Urinary bladder (tissue), 4 donors: ENCODE measurements around the gene MAMLD1. TPM values are rescaled to one million over a fixed set of nuclear protein-coding genes. Genes with fewer than 3 reads are reported as not detected.

ENCODE experiments used
- DNase-seq: peaks from one replicate; pipeline ENCODE4 v3.0.0-alpha.2; 2015; ENCODE audit errors: extremely low spot score
- H3K27ac ChIP-seq: one replicate; pipeline ENCODE4 v1.5.1; 2013; ENCODE audit warnings: low read depth, mild to moderate bottlenecking, moderate library complexity
- H3K36me3 ChIP-seq: one replicate; pipeline ENCODE4 v1.6.1; 2013; ENCODE audit warnings: mild to moderate bottlenecking, moderate library complexity; ENCODE audit not compliant: insufficient read depth
- H3K4me1 ChIP-seq: one replicate; pipeline ENCODE4 v1.6.1; 2013; ENCODE audit warnings: mild to moderate bottlenecking, moderate library complexity; ENCODE audit not compliant: insufficient read depth
- H3K4me3 ChIP-seq: one replicate; pipeline ENCODE4 v1.5.1; 2013; ENCODE audit warnings: low read depth, low read length
- WGBS: extraction: QIAGEN DNeasy Blood & Tissue Kit; methylation state at CpG from one replicate; pipeline ENCODE4 v1.1.7; 2013; 5-methylcytosine and 5-hydroxymethylcytosine counted together
- polyA plus RNA-seq: library from polyadenylated mRNA; stranded (reverse); fragments of 200-250 nt; gene quantifications from one replicate; pipeline ENCODE4 v1.2.3, GENCODE V29; 2013
- total RNA-seq: library from RNA; depleted of rRNA; stranded (reverse); fragments of >200 nt; gene quantifications from one replicate; pipeline ENCODE4 v1.2.3, GENCODE V29; 2014
- donor health status: healthy with polysubstance abuse.
- donor health status: healthy.

Gene MAMLD1
- total and polyA plus RNA-seq, 2 donors, result 2.5 to 2.9 TPM

DNA sequence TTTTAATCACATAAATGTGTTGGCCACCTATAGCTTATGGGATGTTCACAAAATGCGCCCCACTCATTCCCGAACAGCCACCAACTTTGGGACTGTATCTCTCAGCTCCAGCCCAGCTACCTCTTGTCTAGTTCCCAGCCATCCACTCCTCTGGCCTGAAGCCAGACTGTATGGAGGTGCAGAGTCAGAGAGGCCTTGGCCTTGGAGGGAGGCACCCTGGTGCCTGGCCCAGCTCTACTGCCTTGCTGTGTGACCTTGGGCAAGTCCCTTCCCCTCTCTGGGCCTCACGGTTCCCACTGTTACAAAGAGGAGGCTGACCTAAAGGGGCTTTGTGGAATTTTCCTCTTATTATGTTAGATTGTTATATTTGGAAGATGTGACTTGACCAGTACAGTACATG is 13.9 kb downstream of the MAMLD1 start:
- no peak overlapping the region for H3K4me3 ChIP-seq
- DNase-seq, result no peak
- H3K36me3 ChIP-seq, result no peaks in the 10 kb centered on the region
- H3K4me1 ChIP-seq, result no peaks in the 10 kb centered on the region
- H3K27ac ChIP-seq, result no peak overlapping the region
- 92% methylated on average over 3 of the region's 3 CpGs for WGBS

DNA sequence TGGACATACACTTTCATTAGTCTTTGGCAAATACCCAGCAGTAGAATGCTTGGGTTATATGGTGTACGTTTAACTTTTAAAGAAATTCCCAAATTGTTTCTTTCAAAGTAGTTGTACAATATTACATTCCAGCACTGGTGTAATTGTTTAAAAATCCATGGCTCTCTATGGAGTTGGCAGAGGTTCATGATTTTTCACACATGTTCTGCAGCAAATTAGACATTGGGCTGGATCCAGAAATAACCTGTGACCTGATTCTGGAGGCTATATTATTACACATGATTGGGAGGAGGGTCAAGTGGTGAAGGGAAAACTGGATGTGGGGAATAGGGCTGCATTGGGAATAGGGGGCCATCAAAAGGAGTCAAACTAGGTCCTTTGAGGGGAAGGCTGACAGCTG is 41.9 kb downstream of the MAMLD1 start:
- H3K27ac ChIP-seq, result no peak overlapping the region
- 62% methylated on average over 1 of the region's 1 CpG for WGBS
- H3K4me1 ChIP-seq, result no peaks in the 10 kb centered on the region
- H3K4me3 ChIP-seq, result no peak overlapping the region
- H3K36me3 ChIP-seq, result no peaks in the 10 kb centered on the region
- no peak for DNase-seq

DNA sequence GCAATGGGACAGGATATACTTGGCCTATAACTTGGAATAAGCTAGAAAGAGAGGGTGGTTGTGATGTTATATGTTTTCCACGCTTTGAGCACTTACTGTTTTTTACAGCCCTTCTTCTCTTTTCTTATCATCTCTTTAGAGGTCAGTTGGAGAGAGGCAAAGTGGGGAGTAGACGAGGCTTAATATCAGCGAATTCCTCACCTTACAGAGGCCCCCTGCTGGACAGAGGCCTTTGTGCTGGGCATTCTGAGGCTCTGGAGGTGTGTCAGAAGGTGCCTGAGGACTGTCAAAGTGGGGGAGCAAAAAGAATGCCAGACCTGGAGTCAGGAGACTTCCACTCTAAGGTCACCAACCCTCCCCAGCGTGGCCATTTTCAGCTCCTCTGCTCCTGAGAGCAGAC is 42.5 kb downstream of the MAMLD1 start:
- no peak for DNase-seq
- no peaks in the 10 kb centered on the region for H3K36me3 ChIP-seq
- no peak overlapping the region for H3K27ac ChIP-seq
- no peak overlapping the region for H3K4me3 ChIP-seq
- 79% methylated on average over 4 of the region's 4 CpGs for WGBS
- H3K4me1 ChIP-seq, result no peaks in the 10 kb centered on the region

DNA sequence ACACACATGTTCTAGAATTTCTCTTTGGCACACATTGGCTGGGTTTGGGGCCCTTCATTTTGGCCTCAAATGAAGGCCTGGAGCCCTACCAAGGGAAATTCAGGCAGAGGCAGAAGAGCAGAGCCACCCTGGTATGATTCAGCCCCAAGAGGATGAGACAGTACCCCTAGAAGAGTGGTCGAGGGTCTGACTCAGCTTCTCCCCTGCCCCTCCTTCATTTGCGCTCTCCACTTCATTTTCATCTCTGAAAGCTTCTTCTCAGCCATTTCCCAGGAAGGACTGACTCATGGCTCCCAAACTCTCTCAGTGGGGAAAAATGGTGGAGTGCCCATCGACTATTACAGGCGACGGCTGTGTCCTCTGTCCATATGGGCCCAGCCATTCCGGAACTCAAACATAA is 43.5 kb downstream of the MAMLD1 start:
- no peaks in the 10 kb centered on the region for H3K4me1 ChIP-seq
- H3K27ac ChIP-seq, result no peak overlapping the region
- no peak overlapping the region for H3K4me3 ChIP-seq
- H3K36me3 ChIP-seq, result no peaks in the 10 kb centered on the region
- 89% methylated on average over 6 of the region's 6 CpGs for WGBS
- no peak for DNase-seq

DNA sequence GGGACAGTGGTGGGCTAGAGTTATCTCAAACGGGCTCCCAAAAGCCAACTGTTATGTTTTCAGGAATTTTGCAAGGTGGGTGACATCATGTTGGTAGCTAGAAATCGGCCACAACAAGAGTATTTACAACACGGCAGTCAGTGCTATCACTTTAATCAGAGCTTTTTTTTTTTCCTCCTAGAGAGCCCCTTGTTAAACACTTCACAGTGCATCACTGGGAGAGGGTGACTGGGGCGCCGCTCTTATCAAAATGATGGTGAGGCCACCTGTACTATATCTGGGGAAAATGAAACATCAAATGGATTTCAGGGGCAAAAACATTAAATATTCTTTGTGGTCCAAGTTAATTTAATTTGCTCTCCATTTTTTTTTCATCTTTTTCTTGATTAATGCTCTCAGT is 44.9 kb downstream of the MAMLD1 start:
- no peak overlapping the region for H3K27ac ChIP-seq
- H3K4me3 ChIP-seq, result no peak overlapping the region
- H3K4me1 ChIP-seq, result no peaks in the 10 kb centered on the region
- WGBS, result 77% methylated on average over 5 of the region's 5 CpGs
- no peak for DNase-seq
- H3K36me3 ChIP-seq, result no peaks in the 10 kb centered on the region

DNA sequence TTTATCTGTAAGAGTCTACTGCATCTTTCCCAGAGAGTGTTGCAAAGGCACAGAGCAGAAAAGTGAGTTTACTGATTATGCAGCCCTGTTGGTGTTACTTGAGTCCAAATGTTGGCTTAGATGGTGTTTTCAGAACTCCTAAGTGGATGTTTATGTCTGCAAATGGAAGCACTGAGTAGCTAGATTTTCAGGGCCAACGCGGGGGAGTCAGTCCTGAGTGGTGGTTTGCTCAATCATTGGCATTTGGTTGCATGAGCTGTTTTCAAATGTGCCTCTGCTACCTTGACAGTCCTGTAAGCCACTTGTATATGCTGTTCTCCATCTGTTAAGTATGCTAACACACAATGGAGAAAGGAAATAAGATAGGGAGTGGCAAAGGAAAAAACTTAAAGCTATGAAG is 45.4 kb downstream of the MAMLD1 start:
- WGBS, result 87% methylated on average over 2 of the region's 2 CpGs
- Histone ChIP-seq H3K4me1 (no peaks in the 10 kb centered on the region), H3K27ac (no peak overlapping the region), H3K36me3 (no peaks in the 10 kb centered on the region), H3K4me3 (no peak overlapping the region)
- DNase-seq, result no peak

DNA sequence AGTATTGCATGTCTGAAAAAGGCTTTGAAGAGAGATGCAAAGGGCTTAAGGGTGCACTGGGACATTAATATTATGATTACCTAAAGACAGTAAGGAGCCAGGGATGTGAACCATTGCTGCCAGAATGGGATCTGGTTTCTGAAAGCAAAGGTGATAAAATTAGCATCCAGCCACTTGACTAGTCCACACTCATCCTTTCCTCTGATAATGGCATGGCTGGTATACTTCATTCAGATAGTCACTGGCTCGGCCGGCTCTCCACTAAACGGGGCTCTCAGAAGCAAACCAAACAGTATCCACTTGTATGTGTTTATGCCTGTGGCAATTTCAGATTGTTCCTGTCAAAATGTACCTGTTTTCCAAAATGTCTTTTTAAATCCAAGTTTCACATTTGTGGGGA is 46.4 kb downstream of the MAMLD1 start:
- no peak overlapping the region for H3K4me3 ChIP-seq
- WGBS, result 94% methylated on average over 3 of the region's 3 CpGs

DNA sequence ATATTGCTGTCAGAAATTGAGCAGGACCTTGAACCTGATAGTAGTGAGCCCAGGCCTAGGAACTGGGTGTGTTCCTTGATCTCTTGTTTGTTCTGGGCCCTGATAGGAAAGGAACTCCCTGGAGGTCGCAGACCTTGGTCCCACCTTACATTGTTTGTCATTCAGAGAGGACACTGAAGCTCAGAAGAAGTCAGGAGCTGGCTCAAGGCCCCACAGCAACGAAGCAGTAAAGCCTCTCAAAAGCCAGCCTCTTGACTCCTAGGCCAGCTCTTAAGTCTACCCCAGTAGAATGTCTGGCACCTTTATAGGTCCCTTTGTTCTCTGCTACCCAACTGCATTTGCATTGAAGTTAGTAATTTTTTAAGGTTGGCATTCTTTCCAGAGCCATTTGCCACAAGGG is 46.8 kb downstream of the MAMLD1 start:
- Histone ChIP-seq H3K4me1 (no peaks in the 10 kb centered on the region), H3K27ac (no peak overlapping the region), H3K4me3 (no peak overlapping the region), H3K36me3 (no peaks in the 10 kb centered on the region)
- 68% methylated on average over 2 of the region's 2 CpGs for WGBS
- no peak for DNase-seq

More for the DNA sequence above, 46.4 kb downstream of the MAMLD1 start:
- Histone ChIP-seq H3K36me3 (no peaks in the 10 kb centered on the region), H3K4me1 (no peaks in the 10 kb centered on the region), H3K27ac (no peak overlapping the region)
- no peak for DNase-seq

DNA sequence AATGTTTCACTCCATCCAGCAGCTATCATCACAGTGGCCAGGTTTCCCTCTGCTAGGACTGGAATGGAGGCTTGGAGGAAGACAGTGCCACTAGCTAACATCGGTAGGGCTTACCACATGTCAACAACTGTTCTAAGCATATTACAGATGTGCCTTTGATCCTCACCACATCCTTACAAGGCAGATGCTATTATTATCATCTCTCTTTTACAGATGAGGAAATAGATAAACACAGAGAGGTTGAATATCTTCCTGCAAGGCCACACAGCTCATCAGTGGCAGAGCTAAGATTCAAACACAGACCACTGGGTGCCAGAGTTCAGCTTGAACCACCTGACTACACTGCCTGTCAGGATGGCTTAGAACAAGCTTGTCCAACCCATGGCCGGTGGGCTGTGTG is 47.4 kb downstream of the MAMLD1 start:
- H3K27ac ChIP-seq, result no peak overlapping the region
- H3K36me3 ChIP-seq, result no peaks in the 10 kb centered on the region
- no peak overlapping the region for H3K4me3 ChIP-seq
- WGBS, result 47% methylated on average over 2 of the region's 2 CpGs
- no peaks in the 10 kb centered on the region for H3K4me1 ChIP-seq
- no peak for DNase-seq

DNA sequence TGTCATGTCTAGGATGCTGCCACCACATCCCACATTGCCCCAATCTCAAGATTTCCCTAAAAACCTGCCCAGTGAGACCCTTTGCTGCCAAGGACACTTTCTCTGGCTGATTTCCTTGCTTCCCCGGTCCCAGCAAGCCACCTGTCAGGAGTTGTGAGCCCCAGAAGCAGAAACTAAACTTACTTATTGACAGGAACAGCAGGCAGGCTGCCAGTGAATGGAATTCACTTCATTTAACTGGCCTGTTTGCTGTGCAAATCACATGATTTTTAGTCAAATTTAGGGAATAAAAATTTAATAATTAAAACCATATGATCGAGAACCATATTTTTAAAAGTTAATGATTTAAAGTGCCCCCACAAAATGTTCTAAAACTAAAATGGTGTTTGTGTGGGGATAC is 48.5 kb downstream of the MAMLD1 start:
- WGBS, result 85% methylated on average over 2 of the region's 2 CpGs
- Histone ChIP-seq H3K4me1 (no peaks in the 10 kb centered on the region), H3K27ac (no peak overlapping the region), H3K36me3 (no peaks in the 10 kb centered on the region), H3K4me3 (no peak overlapping the region)
- no peak for DNase-seq

DNA sequence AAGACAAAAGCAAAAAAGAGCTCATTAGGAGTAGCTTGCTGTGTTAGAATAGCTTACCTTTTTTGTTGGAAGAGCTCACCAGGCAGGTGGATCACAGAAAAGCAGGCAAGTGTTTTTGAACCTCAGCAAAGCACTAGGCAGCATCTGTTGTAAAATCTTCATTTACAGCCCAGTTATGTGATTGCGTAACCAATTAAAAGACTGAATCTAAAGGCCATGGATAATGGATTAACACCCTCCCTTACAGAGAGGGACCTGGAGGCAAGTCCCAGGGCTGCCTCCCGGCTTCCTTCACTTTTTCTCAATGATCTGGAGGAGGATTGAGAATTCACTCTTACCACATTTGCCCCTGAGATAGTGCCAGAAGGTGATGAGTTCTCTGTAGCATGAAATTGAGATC is 51.1 kb downstream of the MAMLD1 start:
- DNase-seq, result no peak
- no peaks in the 10 kb centered on the region for H3K36me3 ChIP-seq
- WGBS, result 91% methylated on average over 2 of the region's 2 CpGs

DNA sequence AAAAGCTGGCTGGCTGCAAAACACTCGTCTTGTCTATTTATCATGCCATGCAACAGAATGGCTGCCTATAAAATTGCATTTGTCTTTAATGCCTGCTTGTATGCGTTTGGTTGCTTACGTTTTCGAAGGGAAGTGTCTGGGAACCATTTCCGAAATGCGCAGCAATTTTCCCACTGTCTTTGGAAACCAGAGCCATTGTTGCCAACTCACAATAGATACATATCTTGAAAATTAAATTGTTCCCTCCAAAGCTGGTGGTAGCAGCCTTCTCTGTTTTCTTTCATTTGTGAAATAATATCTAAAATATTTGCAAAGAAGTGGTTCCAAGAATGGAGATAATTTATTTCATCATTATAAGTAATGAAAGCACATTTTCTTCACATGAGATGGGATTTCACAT is 53.4 kb downstream of the MAMLD1 start:
- H3K4me3 ChIP-seq, result no peak overlapping the region
- WGBS, result 85% methylated on average over 6 of the region's 6 CpGs

More for the DNA sequence above, 51.1 kb downstream of the MAMLD1 start:
- H3K27ac ChIP-seq, result no peak overlapping the region
- no peaks in the 10 kb centered on the region for H3K4me1 ChIP-seq
- no peak overlapping the region for H3K4me3 ChIP-seq

DNA sequence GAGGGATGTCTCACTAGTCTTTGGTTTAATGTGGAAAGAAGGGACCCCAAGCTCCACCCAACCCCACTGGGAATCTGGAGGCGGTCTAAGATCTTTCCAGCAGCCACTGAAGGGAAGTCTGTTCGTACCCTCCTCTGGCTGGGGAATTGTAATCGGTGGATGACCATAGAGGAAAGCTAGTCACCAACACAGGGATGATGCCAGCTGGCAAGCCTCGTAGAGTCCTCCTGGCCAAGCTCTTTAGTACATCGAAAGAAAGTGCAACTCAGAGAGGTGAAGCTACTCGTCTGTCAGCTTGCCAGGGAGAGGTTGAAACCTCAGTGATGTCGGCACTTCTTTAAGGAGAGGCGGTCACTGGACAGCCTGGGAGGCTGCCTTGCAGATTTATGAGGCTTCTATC is 58.7 kb downstream of the MAMLD1 start:
- H3K4me3 ChIP-seq, result no peak overlapping the region
- no peak for DNase-seq
- no peaks in the 10 kb centered on the region for H3K4me1 ChIP-seq
- WGBS, result 57% methylated on average over 8 of the region's 8 CpGs
- no peak overlapping the region for H3K27ac ChIP-seq
- no peaks in the 10 kb centered on the region for H3K36me3 ChIP-seq

More for the DNA sequence above, 53.4 kb downstream of the MAMLD1 start:
- Histone ChIP-seq H3K27ac (no peak overlapping the region), H3K36me3 (no peaks in the 10 kb centered on the region), H3K4me1 (no peaks in the 10 kb centered on the region)
- no peak for DNase-seq

DNA sequence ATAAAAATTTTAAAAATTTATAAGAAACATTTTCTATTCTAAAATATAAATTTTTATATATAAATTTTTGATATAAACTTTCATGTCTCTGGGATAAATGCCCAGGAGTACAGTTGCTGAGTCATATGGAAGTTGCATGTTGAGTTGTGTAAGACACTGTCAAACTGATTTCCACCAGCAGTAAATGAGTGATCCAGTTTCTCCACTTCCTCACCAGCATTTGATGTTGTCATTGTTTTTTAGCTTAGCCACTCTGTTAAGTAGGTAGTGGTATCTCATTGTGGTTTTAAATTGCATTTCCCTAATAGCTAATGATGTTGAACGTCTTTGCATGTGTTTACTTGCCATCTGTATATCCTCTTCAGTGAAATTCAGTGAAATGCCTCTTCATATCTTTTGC is 66.5 kb downstream of the MAMLD1 start:
- H3K36me3 ChIP-seq, result no peaks in the 10 kb centered on the region
- 75% methylated on average over 1 of the region's 1 CpG for whole genome bisulfite sequencing
- no peaks in the 10 kb centered on the region for H3K4me1 ChIP-seq
- no peak for DNase-seq
- no peak overlapping the region for H3K4me3 ChIP-seq
- H3K27ac ChIP-seq, result no peak overlapping the region

DNA sequence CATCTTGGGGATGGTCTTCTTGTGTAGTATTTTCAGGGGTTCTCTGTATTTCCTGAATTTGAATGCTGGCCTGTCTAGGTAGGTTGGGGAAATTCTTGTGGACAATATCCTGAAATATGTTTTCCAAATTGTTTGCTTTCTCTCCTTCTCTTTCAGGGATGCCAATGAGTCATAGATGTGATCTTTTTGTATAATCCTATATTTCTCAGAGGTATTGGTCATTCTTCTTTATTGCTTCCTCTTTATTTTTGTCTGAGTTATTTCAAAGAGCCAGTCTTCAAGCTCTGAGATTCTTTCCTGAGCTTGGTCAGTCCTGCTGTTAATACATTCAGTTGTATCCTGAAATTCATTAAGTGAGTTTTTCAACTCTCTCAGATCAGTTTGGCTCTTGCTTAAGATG is 73.1 kb downstream of the MAMLD1 start:
- no peak for DNase-seq
- no peak overlapping the region for H3K27ac ChIP-seq
- no peak overlapping the region for H3K4me3 ChIP-seq
- H3K4me1 ChIP-seq, result no peaks in the 10 kb centered on the region
- H3K36me3 ChIP-seq, result no peaks in the 10 kb centered on the region
